GM20431 (cell line): ENCODE results near the gene CBFA2T3.

Experiments
- in situ Hi-C: fragments of 300-500 bp; cut with MseI, MboI; formaldehyde crosslinking; loops from one replicate; pipeline ENCODE4 v1.15.0; 2020; ENCODE audit warnings: low sequenced_read_pairs; ENCODE audit not compliant: unreplicated experiment

Gene CBFA2T3

DNA sequence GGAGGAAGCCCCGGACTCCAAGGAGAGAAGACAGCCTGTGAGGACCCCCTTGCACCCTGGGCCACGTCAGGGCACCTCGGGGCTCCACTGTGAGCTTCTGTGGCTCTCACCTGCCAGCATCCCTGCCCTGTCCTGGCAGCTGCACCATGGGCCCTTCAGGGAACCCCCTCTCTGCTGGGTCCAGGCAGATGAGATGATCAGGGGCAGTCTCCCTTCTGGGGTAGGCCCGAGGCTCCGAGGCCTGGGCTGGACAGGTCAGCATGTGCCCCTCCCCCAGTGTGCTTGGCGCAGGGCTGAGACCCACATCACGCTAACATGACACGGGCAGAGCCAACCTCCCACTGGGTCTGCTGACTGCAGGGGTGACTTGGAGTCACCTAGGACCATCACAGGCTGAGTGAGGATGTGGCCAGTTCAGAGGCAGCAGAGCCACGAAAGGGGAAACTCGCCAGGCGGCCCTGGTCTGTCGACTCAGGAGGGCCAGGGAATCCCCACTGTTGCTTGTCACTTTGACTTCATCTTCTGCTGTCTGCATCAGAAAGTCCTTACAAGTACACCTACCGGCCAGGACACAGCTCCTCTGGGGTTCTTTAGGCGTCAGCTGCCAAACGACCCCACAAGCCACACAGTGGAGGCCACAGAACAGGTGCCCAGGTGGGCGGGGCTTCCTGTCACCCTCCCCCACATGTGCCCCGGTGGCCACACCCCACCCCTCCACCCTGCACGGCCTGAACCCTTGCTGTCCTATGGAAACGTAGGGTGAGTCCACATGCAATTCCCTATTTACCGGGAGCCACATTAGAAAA, 122.5 kb downstream of the CBFA2T3 start:
- in situ Hi-C loops, result no loop called here

DNA sequence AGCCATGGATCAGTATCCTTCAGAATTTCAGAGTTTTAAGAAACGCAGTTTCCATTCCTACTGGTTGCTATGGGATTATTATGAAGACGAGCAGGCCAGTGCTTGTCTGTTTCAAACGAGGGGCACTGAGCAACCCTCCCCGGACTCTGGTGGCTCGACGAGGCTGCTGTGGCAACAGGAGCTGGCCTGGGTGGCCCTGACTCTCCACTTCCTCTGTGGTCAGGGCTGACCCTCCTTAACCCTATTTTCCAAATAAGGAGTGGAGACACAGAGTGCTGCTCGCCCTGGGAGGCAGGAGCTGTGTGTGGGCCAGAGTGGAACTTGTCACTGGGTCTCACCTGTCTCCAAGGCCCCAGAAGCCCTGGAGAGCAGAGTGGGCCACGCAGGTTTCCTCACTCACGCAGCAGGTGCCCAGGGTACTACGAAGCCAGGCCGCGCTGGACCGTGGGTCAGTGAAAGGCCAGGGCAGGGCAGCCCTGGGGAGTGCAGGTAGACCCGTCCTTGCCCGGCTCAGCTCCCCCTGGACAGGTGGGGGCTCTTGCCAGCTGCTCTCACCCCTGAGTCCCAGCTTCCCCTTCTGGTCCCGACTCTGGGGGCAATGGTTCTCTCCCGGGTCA, 123.6 kb downstream of the CBFA2T3 start:
- in situ Hi-C loops, result no loop called here

DNA sequence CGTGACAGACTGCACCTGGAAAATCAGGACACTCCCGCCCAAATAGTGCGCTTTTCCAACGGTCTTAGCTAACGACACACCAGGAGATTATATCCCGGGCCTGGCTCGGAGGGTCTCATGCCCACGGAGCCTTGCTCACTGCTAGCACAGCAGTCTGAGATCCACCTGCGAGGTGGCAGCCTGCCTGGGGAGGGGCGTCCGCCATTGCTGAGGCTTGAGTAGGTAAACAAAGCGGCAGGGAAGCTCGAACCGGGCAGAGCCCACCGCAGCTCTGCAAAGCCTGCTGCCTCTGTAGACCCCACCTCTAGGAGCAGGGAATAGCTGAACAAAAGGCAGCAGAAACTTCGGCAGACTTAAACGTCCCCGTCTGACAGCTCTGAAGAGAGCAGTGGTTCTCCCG, 125.4 kb downstream of the CBFA2T3 start:
- in situ Hi-C loops, result no loop called here

DNA sequence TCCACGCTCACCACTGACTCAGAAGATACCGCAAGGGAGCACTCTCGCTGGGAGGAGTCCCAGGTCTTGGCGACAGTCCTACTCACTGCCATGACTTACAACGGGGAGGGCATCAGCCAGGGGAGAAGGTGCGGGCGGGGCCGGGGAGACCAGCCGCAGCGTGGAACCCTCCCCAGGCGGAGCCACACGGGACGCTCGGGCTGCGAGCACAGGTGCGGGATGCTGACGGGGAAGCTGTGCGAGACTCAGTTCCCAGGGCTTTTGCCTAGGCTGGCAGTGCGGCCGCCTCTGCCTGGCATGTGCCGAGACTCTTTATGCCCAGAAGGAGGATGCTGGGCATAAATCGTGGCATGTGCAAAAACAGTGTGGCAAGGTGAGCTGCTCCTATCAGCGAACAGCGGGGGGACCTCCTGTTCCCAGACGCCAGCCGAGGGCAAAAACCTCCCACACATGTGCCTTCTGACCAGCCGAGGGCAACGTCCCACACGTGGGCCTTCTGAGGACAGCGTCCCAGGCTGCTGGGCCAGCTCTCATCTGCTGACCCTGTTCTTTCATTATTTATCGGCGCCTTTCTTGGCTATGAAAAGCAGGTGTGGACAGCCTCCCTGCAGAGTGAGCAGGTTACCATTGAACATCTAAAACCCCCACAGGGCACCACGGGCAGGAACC, 126.3 kb downstream of the CBFA2T3 start:
- in situ Hi-C loops, result no loop called here

DNA sequence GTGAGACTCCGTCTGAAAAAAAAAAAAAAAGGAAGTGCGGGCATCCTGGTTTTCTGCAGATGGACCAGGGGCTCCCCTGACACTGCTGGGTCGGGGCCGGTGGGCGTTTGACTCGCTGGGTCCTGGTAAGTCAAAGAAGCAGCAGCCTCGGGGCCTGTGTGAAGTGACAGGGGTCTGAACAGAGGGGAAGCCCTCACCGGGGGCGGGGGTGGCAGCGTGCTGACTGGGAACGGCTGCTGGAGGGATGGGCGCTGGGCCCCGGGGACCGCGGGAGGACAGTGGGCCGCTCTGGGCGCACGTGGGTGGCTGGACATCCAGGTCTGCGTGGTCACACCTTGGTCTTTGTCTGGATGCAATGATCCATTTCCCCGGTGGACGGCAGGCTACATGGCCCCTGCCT, 128.4 kb downstream of the CBFA2T3 start:
- in situ Hi-C loops, result no loop called here

DNA sequence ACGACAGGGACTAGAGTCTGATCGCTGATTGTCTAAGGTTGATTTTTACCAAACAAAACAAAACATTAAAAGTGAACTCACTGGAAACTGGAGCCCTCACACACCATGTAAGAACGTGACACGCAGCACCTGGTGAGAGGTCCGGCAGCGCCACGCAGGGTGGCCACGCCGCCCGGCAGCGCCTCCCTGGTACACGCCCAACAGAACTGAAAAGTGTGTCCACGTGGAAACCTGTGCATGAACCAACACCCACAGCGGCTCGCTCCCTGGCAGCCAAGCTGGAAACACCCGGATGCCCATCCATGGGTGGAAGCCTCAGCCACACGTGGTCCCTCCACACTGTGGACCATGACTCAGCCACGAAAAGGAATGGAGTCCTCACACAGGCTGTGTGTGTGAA, 129.4 kb downstream of the CBFA2T3 start:
- in situ Hi-C loops, result no loop called here

DNA sequence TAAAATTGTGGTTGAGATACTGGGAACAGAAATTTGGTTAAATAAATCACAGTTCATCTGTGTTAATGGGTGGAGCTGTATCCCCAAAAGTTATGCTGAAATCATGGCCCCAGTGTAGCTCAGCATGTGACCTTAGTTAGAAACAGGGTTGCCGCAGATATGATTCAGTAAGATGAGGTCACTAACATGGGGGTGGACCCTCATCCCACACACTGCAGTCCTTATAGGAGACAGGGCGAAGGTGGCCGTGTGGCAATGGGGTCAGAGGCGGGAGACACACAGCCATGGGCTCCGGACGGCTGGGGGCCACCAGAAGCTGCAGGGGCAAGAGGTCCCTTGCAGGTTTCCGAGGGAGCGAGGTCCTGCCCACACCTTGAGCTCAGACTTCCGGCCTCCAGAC, 130.9 kb downstream of the CBFA2T3 start:
- in situ Hi-C loops, result no loop called here

DNA sequence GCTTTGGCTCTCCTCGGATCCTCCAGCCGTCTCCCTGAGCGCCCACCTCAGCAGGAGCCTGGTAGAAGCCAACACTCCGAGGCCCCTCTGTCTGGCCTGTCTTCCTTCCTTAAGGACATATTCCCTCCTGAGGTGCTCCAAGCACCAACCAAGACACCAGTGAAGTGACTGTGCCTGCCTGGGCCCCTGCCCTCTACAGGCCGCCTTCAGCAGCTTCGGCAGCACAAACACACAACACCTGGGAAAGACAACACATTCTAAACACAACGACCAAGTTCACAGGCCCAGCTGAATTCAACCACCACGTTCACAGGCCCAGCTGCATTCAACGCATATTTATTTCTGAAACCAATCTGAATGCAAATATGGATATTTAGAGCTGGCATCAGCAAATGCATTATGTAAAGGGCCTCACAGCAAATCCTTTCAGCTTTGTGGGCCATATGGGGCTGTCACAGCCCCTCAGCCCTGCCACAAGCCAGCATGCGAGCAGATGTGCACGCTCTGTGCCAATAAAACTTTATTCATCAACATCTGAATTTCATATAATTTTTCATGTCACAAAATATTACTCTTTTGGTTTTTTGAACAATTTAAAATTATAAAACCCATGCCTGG, 132.5 kb downstream of the CBFA2T3 start:
- in situ Hi-C loops, result no loop called here

DNA sequence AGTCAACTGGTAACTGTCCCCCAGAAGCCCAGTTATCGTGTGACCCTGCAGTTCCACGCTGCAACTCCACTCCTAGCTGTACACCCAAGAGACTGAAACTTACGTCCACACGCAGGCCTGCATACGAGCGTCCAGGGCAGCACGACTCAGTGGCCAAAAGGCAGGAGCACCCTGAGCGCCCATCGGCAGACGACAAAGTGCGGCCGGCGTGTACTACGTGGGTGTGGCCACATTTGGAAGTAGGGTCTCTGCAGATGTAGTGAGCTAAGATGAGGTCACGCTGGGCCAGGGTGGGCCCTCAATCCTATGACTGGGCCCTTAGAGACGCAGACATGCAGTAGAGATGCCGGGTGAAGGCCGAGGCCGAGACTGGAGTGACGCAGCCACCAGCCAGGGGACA, 133.8 kb downstream of the CBFA2T3 start:
- in situ Hi-C loops, result no loop called here

DNA sequence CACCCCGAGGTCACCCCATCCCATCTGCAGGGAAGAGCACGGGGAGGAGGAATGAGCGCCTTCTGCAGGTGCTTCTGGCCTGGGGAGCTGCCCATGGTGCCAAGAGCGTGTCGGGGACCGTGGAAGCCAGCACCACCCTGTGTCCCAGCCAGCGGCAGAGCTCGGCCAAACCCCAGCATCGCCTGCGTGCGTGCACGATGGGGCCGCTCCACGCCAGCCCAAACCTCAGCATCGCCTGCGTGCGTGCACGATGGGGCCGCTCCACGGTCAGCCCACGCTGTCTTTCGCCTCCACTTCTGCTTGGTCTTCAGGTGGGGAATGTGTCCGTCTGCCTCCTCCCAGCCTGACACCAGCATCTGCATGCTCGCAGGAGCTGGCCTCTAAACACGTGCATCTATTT, 134.2 kb downstream of the CBFA2T3 start:
- in situ Hi-C loops, result no loop called here

DNA sequence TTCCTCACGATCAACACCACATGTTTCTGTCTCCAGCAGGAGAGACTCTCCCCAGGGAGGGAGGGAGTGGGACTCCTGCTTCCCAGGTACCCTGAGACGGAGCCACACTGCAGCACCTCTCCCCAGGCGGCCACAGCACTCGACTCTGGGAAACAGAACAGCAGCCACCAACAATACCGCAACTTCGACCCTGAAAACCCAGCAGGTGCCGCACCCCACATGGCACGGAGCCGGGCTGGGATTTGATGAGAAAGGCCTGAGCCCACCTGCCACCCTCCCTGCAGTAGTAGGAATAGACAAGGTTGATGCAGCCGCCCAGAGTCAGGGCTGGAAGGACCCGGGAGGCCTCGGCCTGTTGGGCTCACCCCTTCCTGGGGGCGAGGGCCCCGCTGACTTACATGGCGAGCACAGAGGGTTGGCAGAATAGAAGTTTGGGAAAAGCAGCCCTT, 134.7 kb downstream of the CBFA2T3 start:
- in situ Hi-C loops, result no loop called here

DNA sequence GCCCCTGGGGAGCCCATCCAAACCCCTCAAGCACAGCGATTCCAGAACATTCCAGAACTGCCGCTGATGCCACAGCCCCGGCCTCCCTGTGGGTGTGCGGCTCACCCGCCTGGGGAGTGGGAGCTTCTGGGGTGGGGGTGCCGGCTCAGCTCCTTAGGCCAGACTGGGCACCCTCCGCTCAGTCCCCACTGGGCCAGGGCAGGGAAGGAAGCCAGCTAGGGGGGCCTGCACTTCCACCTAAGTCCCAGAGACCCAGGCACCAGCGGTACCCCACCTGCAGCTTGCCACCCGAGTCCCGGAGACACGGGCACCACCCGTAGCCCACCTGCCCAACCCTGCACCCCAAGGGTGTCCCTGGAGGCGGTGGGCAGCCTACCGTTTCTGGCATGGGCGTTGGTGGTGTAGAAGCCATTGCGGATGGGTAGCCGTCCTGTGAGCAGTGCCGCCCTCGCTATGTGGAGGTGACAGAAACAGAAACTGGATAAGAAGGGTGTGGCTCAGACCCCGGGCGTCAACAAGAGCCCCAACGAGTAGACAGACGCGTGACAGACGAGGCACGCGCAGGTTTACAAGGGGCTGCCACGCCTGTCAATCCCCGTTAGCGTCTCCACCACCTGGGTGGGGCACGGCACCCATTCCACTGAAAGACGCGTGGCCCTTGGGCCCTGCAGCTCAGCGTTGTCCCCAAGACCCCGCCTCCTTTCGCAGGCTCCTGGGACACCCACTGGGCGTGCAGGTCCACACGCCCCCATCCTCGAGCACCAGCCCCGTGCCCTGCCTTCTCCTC, 135.3 kb downstream of the CBFA2T3 start:
- in situ Hi-C loops, result no loop called here

DNA sequence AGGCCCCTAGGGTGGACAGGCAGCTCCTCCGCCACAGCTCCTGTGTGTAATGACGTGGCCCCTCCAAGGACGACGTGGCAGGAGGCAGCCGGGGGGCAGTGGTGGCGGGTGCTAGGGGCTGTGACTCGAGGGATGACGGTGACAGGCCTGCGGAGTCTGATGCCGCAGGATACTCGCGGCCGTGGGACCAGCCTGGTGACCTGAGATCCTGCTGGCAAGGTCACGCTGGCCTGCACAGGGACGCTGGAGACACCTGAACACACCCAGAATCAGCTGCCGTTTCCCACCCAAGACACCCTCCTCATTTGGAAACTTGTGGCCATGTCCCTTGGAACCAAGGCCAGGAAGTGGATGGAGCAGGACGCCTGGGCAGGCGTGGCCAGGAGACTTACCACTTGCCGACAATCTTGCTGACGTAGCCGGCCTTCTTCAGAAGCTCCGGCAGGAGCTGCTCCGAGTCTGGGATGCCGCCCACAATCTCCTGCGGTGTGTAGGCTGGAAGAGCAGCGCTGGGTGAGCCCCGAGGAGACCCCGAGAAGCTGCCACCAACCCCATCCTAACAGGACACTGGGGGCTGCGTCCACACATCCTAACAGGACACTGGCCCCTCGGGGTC, 136.3 kb downstream of the CBFA2T3 start:
- in situ Hi-C loops, result no loop called here

DNA sequence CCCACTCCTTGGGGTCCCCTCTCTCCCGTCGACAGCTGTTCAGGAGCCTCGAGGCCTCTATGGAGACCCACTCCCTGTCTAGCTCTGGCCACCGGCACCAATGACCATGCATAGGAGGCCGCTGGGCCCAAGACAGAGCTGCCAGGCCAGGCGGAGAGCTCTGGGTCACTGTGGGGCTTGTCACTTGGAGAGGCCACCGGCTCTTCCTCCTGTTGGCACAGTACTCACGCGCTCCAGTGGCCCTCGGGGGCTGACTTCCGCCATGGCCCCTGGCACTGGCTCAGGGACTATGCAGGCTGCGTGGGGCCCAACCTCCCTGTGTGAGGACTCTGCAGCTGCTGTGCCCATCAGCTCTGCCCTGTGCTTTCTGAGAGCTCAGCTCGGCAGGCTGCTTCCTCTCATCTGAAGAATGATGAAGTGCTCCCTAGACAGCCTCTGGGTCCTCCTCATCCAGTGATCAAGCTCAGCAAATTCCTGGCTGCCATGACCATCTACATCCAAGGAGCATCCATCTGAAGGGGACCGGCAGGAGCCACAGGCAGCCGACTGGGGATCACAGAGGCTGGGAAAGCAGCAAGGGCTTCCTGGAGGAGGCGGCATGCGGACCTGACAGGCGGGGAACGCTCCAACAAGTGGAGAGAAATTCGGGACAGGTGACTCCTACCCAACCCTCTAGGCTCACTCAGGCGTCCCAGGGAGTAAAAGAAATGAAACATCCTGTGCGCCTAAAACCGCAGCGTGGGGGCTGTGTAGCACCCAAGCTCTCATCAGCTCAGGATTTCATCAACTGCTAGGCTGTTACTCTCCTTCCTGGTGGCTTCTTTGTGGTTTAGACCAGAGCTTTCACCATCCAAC, 137.0 kb downstream of the CBFA2T3 start:
- in situ Hi-C loops, result no loop called here

DNA sequence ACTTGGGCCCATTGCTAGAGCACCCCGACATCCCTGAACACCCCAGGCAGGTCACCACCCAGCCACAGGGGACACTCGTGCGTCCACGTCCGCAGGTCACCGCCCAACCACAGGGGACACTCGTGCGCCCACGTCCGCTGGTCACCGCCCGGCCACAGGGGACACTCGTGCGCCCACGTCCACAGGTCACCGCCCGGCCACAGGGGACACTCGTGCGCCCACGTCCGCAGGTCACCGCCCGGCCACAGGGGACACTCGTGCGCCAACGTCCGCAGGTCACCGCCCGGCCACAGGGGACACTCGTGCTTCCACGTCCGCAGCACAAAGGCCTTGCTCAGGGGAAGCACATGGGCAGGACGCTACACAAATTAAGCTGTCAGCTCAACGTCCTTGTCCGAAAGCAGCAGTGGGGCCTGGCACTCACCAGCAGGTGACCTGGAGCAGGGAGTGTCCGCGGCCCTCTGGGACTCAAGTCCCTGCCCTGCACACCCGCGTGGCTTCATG, 137.9 kb downstream of the CBFA2T3 start:
- in situ Hi-C loops, result no loop called here

DNA sequence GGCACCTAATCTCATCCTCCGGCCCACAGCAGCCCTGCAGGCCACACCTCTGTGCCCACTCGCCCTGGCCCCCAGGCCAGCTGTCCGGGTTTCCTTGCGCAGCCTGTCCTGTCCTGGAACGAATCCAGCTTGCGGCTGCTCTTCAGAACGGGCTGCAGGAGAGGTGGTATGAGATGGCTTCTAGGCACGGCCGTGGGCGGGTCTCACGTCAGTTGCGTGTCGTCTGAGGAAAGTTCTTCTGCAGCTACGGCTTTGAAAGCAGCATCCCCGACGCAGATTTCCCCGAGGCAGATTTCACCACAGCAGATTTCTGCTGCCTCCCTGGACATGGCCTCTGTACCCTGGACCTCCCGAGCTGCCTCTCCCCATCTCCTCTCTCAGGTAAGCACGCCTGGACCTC, 138.4 kb downstream of the CBFA2T3 start:
- in situ Hi-C loops, result no loop called here

DNA sequence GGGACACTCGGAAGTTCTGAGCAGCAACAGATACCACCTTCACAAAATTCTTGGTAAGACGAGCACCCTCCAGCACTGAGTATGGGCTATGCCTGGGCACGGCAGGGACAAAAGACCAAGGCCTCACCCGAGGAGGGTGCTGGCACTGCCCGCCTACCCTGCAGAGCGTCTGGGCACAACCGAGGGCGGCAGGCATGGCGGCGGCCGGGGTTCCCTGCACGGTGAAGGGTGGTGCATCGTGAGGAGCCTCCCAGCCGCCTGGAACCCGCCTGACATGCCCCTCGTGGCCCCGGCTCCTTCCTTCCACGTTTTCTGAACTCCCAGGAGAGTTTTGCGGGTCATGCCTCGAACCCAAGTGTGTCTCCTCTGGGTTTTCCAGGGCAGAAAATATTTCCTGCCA, 139.2 kb downstream of the CBFA2T3 start:
- in situ Hi-C loops, result no loop called here

DNA sequence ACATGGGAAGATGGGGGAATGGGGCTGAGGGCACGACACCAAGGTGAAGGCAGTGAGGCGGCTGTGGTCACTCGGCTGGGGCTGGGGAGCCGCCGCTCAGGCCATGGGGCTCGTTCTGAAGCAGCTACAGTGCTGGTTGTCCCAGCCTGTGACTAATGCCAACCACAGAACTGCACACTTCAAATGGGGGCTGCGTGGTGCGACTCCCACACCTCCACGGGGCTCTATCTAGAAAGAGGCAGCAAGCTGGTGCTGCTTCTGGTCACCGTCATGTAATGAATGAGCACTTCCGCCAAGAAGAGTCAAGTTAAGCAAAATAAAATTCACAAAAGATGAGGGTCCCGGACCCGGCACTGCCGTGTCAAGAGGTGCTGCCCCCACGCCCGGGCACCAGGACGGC, 140.2 kb downstream of the CBFA2T3 start:
- in situ Hi-C loops, result no loop called here

DNA sequence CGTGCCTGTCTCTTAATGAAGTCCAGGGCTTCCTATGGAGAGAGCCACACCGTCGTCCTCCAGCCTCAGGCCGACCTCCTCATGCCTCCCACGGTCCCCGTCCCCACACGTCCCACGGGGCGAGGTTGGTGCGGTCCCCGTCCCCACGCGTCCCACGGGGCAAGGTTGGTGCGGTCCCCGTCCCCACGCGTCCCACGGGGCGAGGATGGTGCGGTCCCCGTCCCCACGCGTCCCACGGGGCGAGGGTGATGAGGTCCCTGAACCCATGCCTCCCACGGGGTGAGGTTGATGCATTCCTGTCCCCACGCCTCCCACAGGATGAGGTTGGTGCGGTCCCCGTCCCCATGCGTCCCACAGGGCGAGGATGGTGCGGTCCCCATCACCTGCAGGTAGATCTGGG, 141.2 kb downstream of the CBFA2T3 start:
- in situ Hi-C loops, result no loop called here
